Suprapubic skin (tissue), 4 donors: Measurements from ENCODE around the gene UBE2J1.

ENCODE experiments used
- CTCF ChIP-seq, 2 donors: fragments of 200-600 bp in 1 of 2; fragments of 450-650 bp in 1 of 2; sonication (generic) in 1 of 2; IDR thresholded peaks; one replicate each; pipeline ENCODE4 v1.5.1; 2016 to 2019; ENCODE audit warnings: antibody characterized with exemption in 2 of 2, mild to moderate bottlenecking in 1 of 2, moderate library complexity in 1 of 2
- EP300 ChIP-seq: sonication (generic); formaldehyde crosslinking; IDR thresholded peaks from one replicate; pipeline ENCODE4 v1.6.1; 2017; ENCODE audit warnings: antibody characterized with exemption
- POLR2A ChIP-seq, 2 donors: fragments of 450-650 bp; IDR thresholded peaks; one replicate each; pipeline ENCODE4 v1.6.1; 2017; ENCODE audit warnings: antibody characterized with exemption in 2 of 2, mild to moderate bottlenecking in 2 of 2, moderate library complexity in 2 of 2
- POLR2AphosphoS5 ChIP-seq, 3 donors: sonication (generic); formaldehyde crosslinking; IDR thresholded peaks; one replicate each; pipeline ENCODE4 v1.6.1; 2017; ENCODE audit warnings: antibody characterized with exemption in 3 of 3

- no peak for TF ChIP-seq CTCF (IDR thresholded peaks at IDR 0.05)
- TF ChIP-seq POLR2A (IDR thresholded peaks at IDR 0.05) = no peak
- no peak for TF ChIP-seq EP300
- TF ChIP-seq POLR2AphosphoS5 (IDR thresholded peaks at IDR 0.05) = no peak
Observed at GRCh38 chr6:89289710-89290109, 62.8 kb downstream of the UBE2J1 start.
